ENCODE results near the gene CLDN8.

Gene CLDN8

DNA sequence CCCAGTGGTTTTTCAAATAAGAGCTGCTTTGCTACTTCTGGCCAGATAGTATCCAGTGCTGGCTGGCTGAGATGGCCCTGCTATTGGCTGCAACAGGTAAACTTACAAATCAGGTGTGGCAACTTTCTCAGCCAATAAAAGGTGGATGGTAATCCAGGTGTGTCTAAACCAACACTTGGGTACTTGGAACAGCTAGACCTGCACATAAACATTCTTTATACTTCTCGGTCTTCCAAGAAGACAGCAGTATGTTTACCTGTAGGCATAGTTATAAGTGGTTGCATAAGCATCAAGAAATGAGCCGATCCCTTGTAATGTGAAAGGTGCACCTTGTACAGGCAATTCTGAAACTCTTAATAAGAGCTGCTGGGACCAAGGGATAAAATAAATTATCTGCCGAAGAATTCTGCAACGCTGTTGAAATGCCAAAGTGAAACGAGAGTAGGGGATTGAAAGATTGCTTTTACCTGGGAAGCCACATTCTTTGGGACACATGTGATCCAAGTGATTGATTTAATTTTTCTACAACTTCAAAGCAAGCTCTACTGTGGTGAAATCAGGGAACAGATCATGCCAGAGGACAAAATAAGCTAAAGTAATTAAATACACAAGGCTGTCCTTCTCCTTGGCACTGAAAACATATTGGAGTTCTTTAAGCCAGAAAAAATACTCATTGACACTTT lies at the start of gene CLDN8:
CLDN8 (minus strand) TSS at position 57 of the 683 bp plus-strand sequence. CDS start 172 bp downstream, outside the sequence.
- no peak for DNase-seq (ENCODE audit: low read depth)

- DNase-seq (ENCODE audit: low read depth), result no peak
Measured at GRCh38 chr21:30257773-30258172, 41.9 kb upstream of the CLDN8 start.

- no peak for DNase-seq (ENCODE audit: low read depth)
Measured at GRCh38 chr21:30256100-30256499, 40.2 kb upstream of the CLDN8 start.

DNA sequence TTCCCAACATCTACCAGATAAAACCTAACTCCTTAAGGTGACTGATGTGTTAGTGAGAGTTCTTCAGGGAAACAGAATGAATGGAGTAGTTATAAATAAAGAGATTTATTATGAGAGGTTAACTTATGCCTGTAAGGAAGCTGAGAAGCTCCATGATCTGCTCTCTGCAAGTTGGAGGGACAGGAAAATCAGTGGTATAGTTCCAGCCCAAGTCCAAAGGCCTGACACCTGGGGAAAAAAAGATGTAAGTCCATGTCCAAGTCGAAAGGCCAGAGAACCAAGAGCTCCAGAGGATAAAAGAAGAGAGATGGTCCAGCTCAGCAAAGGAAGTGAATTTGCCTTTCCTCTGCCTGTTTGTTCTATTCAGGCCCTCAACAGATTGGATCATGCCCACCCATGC lies 39.8 kb upstream of the CLDN8 start:
- no peak for DNase-seq (ENCODE audit: low read depth)

DNA sequence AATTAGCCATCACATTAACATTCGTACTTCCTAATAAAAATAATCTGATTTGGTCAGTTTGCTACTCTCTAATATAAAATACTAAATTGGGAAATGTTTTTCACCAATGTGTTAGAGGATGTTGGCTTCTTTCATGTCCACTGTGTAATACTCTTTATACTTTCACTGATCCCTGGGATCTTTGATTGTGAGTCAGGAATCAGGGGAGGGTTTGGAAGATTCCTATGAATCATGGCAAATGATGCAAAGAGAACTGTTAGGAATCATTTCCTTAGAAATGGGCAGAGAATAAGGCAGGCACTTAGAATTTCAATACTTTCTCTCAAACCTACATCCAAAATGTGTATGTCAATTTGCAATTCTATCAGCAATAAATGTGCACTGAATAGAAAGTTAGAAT lies 35.9 kb upstream of the CLDN8 start:
- DNase-seq (ENCODE audit: low read depth), result no peak

DNA sequence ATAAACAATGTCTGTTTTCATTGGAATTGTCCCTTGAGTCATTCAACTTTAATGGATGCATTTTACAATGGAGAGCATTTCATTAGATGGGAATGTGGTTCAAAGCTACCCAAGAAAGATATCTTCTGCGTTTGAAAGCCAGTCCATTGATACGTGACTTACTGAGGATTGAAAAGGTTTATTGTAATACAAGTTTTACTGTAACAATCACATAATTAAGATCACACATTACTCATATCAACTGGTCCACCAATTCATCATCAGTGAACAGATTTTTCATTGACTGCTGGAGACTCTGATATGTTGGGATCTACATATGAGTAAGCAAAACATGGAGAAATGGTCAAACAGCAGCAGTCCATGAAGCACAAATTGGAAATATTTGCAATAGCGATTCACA lies 34.0 kb upstream of the CLDN8 start:
- DNase-seq (ENCODE audit: low read depth), result no peak

DNA sequence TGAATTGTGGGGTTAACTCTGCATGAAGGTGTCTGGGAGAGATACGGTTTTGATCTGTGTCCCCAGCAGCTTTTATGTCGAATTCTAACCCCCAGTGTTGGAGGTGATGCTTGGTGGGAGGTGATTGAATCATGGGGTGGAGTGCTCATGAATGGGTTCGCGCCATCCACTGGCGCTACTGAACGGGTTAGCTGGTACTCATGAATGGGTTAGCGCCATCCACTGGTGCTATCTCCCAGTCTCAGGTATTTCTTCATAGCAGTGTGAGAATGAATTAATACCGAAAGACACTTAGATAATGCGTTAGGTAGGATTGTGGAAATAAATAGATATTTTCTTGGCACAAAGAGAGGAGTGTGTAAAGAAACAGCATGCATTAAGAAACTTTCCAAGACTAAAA lies 32.9 kb upstream of the CLDN8 start:
- DNase-seq (ENCODE audit: low read depth), result no peak

DNA sequence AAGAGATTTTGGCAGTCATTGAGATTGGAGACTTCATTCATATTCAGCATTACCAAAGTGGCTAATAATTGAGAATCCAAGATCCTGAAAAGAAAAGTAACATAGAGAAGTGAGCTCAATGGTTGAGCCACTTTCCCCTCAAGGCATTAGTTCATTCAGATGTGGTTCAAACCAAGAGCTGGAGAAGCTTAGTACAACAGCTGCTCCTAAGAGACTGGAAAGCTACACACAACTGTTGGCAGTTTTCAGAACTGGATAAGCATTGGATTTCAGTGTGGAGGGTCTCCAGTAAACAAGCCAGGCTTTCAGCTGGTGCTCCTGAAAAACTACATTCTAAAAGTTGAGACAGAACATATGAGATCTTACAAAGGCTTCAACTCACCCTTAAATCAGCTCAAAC lies 29.2 kb upstream of the CLDN8 start:
- no peak for DNase-seq (ENCODE audit: low read depth)

DNA sequence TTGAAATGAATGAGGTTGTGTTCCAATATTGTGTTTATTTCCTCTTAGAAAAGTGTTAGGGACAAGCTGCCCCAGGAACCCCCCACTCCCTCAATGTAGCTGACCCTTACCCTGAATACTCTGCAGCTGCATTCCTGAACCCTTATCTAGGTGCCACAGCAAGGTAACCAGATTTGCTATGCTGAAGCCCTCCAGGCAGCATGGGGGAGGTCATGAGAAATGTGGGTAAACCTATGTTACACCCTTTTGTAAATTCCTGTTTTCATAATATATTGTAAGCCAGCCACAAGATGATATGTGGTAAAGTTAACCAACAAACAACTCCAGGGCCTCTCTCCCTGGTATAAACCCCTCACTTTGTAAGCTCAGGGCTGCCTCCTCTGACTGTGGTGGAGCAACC lies 27.8 kb upstream of the CLDN8 start:
- no peak for DNase-seq (ENCODE audit: low read depth)

- no peak for DNase-seq (ENCODE audit: low read depth)
Measured at GRCh38 chr21:30240661-30241060, 24.8 kb upstream of the CLDN8 start.

- no peak for DNase-seq (ENCODE audit: low read depth)
Measured at GRCh38 chr21:30238168-30238567, 22.3 kb upstream of the CLDN8 start.

DNA sequence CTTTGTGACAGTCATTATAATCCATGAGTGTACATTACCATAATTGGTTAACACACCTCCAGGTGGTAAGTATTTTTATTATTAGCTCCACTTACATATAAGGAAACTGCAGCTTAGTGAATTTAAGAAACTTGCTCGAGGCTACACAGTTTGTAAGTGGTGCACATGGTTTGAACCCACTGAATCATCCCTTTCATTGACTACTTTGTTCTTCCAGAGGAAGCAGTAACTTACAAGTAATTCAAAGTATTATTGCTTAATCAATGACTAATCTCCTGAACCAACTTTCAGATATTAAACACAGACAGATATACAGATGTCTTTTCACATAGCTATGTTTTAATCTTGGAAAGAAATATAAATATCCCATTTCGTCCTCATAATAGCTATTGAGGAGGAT lies 18.7 kb upstream of the CLDN8 start:
- no peak for DNase-seq (ENCODE audit: low read depth)

- DNase-seq (ENCODE audit: low read depth), result no peak
Measured at GRCh38 chr21:30234050-30234449, 18.2 kb upstream of the CLDN8 start.

GRCh38 chr21:30233228-30234020 lies 17.5 kb upstream of the CLDN8 start:
- no peak for DNase-seq (ENCODE audit: low read depth)

GRCh38 chr21:30232011-30232410 lies 16.1 kb upstream of the CLDN8 start:
- DNase-seq (ENCODE audit: low read depth), result no peak

DNA sequence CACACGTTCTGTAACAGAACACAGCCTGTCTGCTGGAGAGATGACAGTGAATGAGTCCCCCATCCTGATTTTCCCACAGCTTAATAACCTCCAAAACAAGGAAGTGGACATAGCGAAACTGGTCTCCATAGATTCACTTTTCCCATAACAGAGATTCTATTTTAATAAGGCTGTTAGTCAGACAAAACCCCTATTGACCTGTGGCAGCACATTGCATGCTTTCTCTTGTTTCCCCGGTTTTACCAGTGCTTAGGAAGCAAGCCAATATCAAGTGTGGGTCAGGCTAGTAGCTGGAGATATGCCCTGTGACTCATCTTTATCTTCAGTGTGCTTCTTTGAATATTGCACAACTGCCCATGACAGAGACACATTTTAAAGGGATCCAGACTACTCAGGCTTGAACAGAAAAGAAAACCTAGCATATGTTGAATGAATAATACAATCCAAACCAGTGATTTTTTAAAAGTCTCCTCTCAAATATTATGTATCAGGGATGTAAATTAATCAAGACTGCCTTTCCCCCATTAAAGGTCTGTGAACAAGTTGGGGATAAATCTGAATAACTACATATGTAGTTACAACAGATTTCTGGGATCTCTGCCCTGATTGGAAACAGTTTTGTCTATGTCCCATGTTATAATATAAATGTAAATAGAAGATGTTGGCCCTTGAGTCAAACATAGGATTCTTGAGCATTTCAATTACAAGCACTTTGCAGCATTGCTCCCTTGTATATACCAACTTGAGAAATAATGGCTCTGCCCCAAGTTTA lies 11.9 kb upstream of the CLDN8 start:
- peak; percentile 24 for DNase-seq (ENCODE audit: low read depth)

DNA sequence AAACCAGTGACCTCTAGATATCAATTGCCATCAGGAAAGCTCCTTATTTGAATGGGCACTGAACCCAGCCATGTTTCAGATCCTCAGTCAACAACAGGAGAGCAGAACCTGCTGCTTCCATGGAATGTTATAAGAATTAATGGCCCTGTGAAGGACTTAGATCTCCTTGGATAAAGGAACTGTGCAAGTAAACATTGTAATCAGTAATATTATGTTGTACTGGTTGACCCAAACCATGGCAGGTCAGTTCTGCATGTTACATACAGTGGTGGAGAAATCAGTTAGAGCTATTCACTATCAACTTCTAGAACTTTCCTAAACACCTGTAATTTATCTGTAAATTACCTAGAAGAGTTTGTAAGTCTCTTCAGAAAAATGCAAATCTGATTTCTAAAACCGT lies 11.2 kb upstream of the CLDN8 start:
- DNase-seq (ENCODE audit: low read depth), result no peak

- DNase-seq (ENCODE audit: low read depth), result no peak
Measured at GRCh38 chr21:30223596-30223995, 7.7 kb upstream of the CLDN8 start.

DNA sequence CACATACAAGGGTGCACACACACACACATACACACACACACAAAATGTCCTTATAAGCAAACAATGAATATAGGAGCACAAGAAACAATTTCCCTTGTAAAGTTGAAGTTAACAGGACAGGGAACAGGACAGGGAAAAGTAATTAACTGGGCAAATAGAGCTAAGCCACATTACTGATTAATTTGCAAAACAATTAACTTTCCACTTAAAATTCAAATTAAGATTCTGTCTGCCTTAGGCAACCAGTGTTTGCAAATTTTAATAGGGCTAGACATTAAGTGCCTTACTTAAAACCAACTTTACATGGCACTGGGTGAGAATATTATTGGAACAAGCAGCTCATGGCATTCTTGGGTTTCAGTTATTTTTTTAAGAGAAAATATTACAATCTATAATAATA lies 6.8 kb upstream of the CLDN8 start:
- no peak for DNase-seq (ENCODE audit: low read depth)

- DNase-seq (ENCODE audit: low read depth), result no peak
Measured at GRCh38 chr21:30211071-30211470, 4.8 kb downstream of the CLDN8 start.

- DNase-seq (ENCODE audit: low read depth), result no peak
Measured at GRCh38 chr21:30209601-30210000, 6.3 kb downstream of the CLDN8 start.

DNA sequence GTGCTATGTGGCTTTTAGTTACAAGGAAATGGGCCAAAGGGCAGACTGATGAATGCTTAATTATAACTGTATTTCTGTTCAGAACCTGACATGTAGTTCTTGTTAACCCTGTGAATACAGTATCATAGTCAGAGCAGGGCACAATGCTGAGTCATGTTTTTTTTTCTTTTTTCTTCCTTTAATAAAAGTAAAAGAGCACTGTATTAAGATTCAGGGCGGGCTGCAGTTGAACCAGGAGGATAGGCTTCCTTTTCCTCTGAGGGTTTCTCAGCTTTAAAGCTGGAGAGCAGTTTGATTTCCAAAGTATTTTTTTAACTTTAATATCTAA lies 8.7 kb downstream of the CLDN8 start:
- no peak for DNase-seq (ENCODE audit: low read depth)

Data from EH (cell line).